H9 (cell line): ENCODE measurements around the gene RAB27B. TPM values are rescaled to one million over a fixed set of nuclear protein-coding genes. Genes with fewer than 3 reads are reported as not detected.

ENCODE experiments used
- DNase-seq: peaks from one replicate; pipeline ENCODE4 v3.0.0-alpha.2; 2017
- H2AFZ ChIP-seq: one replicate; pipeline ENCODE4 v1.6.1; 2013; ENCODE audit warnings: mild to moderate bottlenecking, low read length, control low read depth, moderate library complexity
- H2AK5ac ChIP-seq: 2 replicates; pipeline ENCODE4 v1.6.1; 2013; ENCODE audit warnings: low read length, control low read depth, mixed read lengths; ENCODE audit not compliant: insufficient read length
- H2BK120ac ChIP-seq: one replicate; pipeline ENCODE4 v1.6.1; 2013; ENCODE audit warnings: low read depth, mild to moderate bottlenecking, low read length, control low read depth, inconsistent platforms; ENCODE audit not compliant: poor library complexity, severe bottlenecking
- H2BK12ac ChIP-seq: 2 replicates; pipeline ENCODE4 v1.6.1; 2013; ENCODE audit warnings: low read length, control low read depth, mixed read lengths, low read depth; ENCODE audit not compliant: insufficient read length
- H2BK15ac ChIP-seq: 2 replicates; pipeline ENCODE4 v1.6.1; 2013; ENCODE audit warnings: low read depth, low read length, control low read depth
- H2BK20ac ChIP-seq: one replicate; pipeline ENCODE4 v1.6.1; 2013; ENCODE audit warnings: low read depth, mild to moderate bottlenecking, low read length, control low read depth, inconsistent platforms; ENCODE audit not compliant: poor library complexity, severe bottlenecking
- H2BK5ac ChIP-seq: 2 replicates; pipeline ENCODE4 v1.6.1; 2013; ENCODE audit warnings: low read length, control low read depth, mixed read lengths; ENCODE audit not compliant: insufficient read length
- H3K14ac ChIP-seq: 2 replicates; pipeline ENCODE4 v1.6.1; 2013; ENCODE audit warnings: low read length, control low read depth; ENCODE audit not compliant: insufficient read depth
- H3K18ac ChIP-seq: 2 replicates; pipeline ENCODE4 v1.6.1; 2013; ENCODE audit warnings: low read depth, mild to moderate bottlenecking, mixed read lengths, low read length, control low read depth; ENCODE audit not compliant: insufficient read length
- H3K23ac ChIP-seq: 2 replicates; pipeline ENCODE4 v1.6.1; 2013; ENCODE audit warnings: low read length, control low read depth, mixed read lengths, low read depth; ENCODE audit not compliant: insufficient read length
- H3K23me2 ChIP-seq: 2 replicates; pipeline ENCODE4 v1.6.1; 2013; ENCODE audit warnings: low read depth, mild to moderate bottlenecking, mixed read lengths, low read length, control low read depth; ENCODE audit not compliant: insufficient read length, poor library complexity, severe bottlenecking
- H3K27ac ChIP-seq: 2 replicates; pipeline ENCODE4 v1.5.1; 2013; ENCODE audit warnings: low read length, control low read depth, mixed read lengths, low read depth; ENCODE audit not compliant: insufficient read length
- H3K27me3 ChIP-seq: 2 replicates; pipeline ENCODE4 v1.6.1; 2013; ENCODE audit warnings: low read length, control low read depth, inconsistent platforms; ENCODE audit not compliant: insufficient read depth
- H3K4ac ChIP-seq: 2 replicates; pipeline ENCODE4 v1.6.1; 2013; ENCODE audit warnings: low read depth, mild to moderate bottlenecking, control low read depth, inconsistent platforms, low read length, moderate library complexity
- H3K4me1 ChIP-seq: 2 replicates; pipeline ENCODE4 v1.6.1; 2013; ENCODE audit warnings: low read length, control low read depth, inconsistent platforms; ENCODE audit not compliant: insufficient read depth
- H3K4me2 ChIP-seq: 2 replicates; pipeline ENCODE4 v1.6.1; 2013; ENCODE audit warnings: low read length, control low read depth, mixed read lengths; ENCODE audit not compliant: insufficient read length, insufficient read depth
- H3K56ac ChIP-seq: 2 replicates; pipeline ENCODE4 v1.6.1; 2013; ENCODE audit warnings: low read depth, mild to moderate bottlenecking, mixed read lengths, low read length, control low read depth; ENCODE audit not compliant: insufficient read length
- H3K79me1 ChIP-seq: 2 replicates; pipeline ENCODE4 v1.6.1; 2013; ENCODE audit warnings: low read depth, mild to moderate bottlenecking, moderate library complexity, low read length, control low read depth, inconsistent platforms; ENCODE audit not compliant: insufficient read depth, poor library complexity, severe bottlenecking
- H3K79me2 ChIP-seq: 2 replicates; pipeline ENCODE4 v1.6.1; 2013; ENCODE audit warnings: low read length, control low read depth, inconsistent platforms; ENCODE audit not compliant: insufficient read depth
- H3K9ac ChIP-seq: 2 replicates; pipeline ENCODE4 v1.6.1; 2013; ENCODE audit warnings: low read length, control low read depth, mixed read lengths; ENCODE audit not compliant: insufficient read length; ENCODE audit errors: extremely low read depth
- H3K9me3 ChIP-seq: one replicate; pipeline ENCODE4 v1.6.1; 2013; ENCODE audit warnings: low read depth, low read length, inconsistent platforms; ENCODE audit not compliant: control insufficient read depth
- H3T11ph ChIP-seq: one replicate; pipeline ENCODE4 v1.6.1; 2013; ENCODE audit warnings: mild to moderate bottlenecking, low read length, control low read depth, inconsistent platforms
- H4K20me1 ChIP-seq: one replicate; pipeline ENCODE4 v1.6.1; 2013; ENCODE audit not compliant: control insufficient read depth, insufficient read length, insufficient read depth
- H4K5ac ChIP-seq: 2 replicates; pipeline ENCODE4 v1.6.1; 2013; ENCODE audit warnings: low read depth, mild to moderate bottlenecking, mixed read lengths, low read length, control low read depth; ENCODE audit not compliant: insufficient read length
- H4K8ac ChIP-seq: replicated peaks from 2 replicates; pipeline ENCODE4 v1.6.1; 2013; ENCODE audit warnings: low read length, control low read depth, mixed read lengths, low read depth; ENCODE audit not compliant: insufficient read length
- H4K91ac ChIP-seq: 2 replicates; pipeline ENCODE4 v1.6.1; 2013; ENCODE audit warnings: low read depth, mild to moderate bottlenecking, moderate library complexity, mixed read lengths, low read length, control low read depth; ENCODE audit not compliant: insufficient read length
- H3K27ac Mint-ChIP-seq, 3 experiments: 2 replicates in 2 of 3; 3 replicates in 1 of 3; pipeline ENCODE4 v1.8.0; 2020 to 2021; ENCODE audit warnings: mixed read lengths in 3 of 3, mild to moderate bottlenecking in 1 of 3, moderate library complexity in 1 of 3
- H3K27me3 Mint-ChIP-seq: 2 replicates; pipeline ENCODE4 v1.8.0; 2021; ENCODE audit warnings: low read depth, mild to moderate bottlenecking, moderate library complexity, mixed read lengths
- H3K36me3 Mint-ChIP-seq, 3 experiments: 2 replicates in 2 of 3; 3 replicates in 1 of 3; pipeline ENCODE4 v1.8.0; 2020 to 2021; ENCODE audit warnings: low read depth in 3 of 3, mixed read lengths in 3 of 3; ENCODE audit not compliant: insufficient read depth in 1 of 3
- H3K4me1 Mint-ChIP-seq, 2 experiments: 2 replicates each; pipeline ENCODE4 v1.8.0; 2020; ENCODE audit warnings: mixed read lengths in 2 of 2
- H3K4me3 Mint-ChIP-seq, 2 experiments: 2 replicates in 1 of 2; 3 replicates in 1 of 2; pipeline ENCODE4 v1.8.0; 2020 to 2021; ENCODE audit warnings: mild to moderate bottlenecking in 2 of 2, mixed read lengths in 2 of 2, moderate library complexity in 1 of 2
- H3K9me3 Mint-ChIP-seq, 2 experiments: 2 replicates in 1 of 2; 3 replicates in 1 of 2; pipeline ENCODE4 v1.8.0; 2020; ENCODE audit warnings: mild to moderate bottlenecking in 2 of 2, mixed read lengths in 2 of 2, moderate library complexity in 1 of 2
- WGBS: extraction: QIAGEN DNeasy Blood & Tissue Kit; methylation state at CpG from one replicate; pipeline ENCODE4 v1.1.7; 2013; ENCODE audit warnings: missing lambda C conversion rate, low lambda C conversion rate, mixed read lengths; ENCODE audit not compliant: insufficient read length; ENCODE audit errors: extremely low coverage; 5-methylcytosine and 5-hydroxymethylcytosine counted together
- total RNA-seq: library from RNA; stranded (reverse); gene quantifications from 2 replicates; pipeline ENCODE4 v1.2.1, GENCODE V29; 2021
- TF ChIP-seq, protein P1 (sequence below): fragments of 200-600 bp; sonication (generic); conservative IDR thresholded peaks from 3 replicates; pipeline ENCODE4 v1.8.0; 2021; ENCODE audit warnings: antibody characterized with exemption, mild to moderate bottlenecking

The RAB27B gene
- total RNA-seq, 1 experiment from 2014 or later = 0.15 TPM

DNA sequence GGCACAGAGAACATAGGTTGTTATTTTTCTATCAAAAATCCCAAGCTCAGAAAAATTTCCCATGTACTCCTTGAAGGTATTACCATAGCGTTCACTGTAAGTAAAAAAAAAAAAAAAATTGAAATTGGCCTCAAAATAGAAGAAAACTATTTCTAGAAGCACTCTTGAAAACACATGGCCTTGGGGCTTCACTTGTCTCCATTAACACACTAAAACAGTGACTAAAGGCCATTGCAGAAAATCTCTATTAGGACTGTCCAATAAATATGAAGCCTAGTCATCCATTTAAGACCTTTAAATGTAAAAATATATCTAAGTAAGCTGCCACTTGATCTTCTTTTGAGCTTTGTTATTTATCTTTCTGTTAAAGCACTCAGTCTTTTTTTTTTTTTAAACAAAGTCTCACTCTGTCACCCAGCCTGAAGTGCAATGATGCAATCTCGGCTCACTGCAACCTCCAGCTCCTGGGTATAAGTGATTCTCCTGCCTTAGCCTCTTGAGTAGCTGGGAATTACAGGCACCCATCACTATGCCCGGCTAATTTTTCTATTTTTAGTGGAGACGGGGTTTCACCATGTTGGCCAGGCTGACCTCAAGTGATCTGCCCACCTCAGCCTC is 95.2 kb downstream of the RAB27B start:
- H3K23ac ChIP-seq = no peak overlapping the region
- H2BK20ac ChIP-seq = no peak overlapping the region
- no peaks in the 10 kb centered on the region for H3K79me2 ChIP-seq
- H4K5ac ChIP-seq = no peak overlapping the region
- H3K23me2 ChIP-seq = no peaks in the 10 kb centered on the region
- no peak overlapping the region for H3K9ac ChIP-seq
- H2BK12ac ChIP-seq = no peak overlapping the region
- no CpG with 5 or more reads among the region's 4 CpGs for WGBS
- H2BK15ac ChIP-seq = no peak overlapping the region
- H3K9me3 ChIP-seq = no peaks in the 10 kb centered on the region
- Mint-ChIP-seq H3K4me1 (peaks cover 6% of the 10 kb centered on the region in 2 experiments; a peak in 3 of 4 replicates), H3K27ac (0 out of 7 replicates have a peak overlapping the region, but pooled peaks of 1 of the 3 experiments have one; percentile 27), H3K36me3 (no peaks in the 10 kb centered on the region), H3K9me3 (no peaks in the 10 kb centered on the region), H3K27me3 (no peaks in the 10 kb centered on the region), H3K4me3 (no peak overlapping the region)
- H4K20me1 ChIP-seq = no peaks in the 10 kb centered on the region
- no peak overlapping the region for H4K91ac ChIP-seq
- no peak overlapping the region for H3K14ac ChIP-seq
- no peaks in the 10 kb centered on the region for H3K4me1 ChIP-seq
- H2AFZ ChIP-seq = no peak overlapping the region
- no peaks in the 10 kb centered on the region for H3K27me3 ChIP-seq
- no peak overlapping the region for H4K8ac ChIP-seq
- TF ChIP-seq, protein P1, sequence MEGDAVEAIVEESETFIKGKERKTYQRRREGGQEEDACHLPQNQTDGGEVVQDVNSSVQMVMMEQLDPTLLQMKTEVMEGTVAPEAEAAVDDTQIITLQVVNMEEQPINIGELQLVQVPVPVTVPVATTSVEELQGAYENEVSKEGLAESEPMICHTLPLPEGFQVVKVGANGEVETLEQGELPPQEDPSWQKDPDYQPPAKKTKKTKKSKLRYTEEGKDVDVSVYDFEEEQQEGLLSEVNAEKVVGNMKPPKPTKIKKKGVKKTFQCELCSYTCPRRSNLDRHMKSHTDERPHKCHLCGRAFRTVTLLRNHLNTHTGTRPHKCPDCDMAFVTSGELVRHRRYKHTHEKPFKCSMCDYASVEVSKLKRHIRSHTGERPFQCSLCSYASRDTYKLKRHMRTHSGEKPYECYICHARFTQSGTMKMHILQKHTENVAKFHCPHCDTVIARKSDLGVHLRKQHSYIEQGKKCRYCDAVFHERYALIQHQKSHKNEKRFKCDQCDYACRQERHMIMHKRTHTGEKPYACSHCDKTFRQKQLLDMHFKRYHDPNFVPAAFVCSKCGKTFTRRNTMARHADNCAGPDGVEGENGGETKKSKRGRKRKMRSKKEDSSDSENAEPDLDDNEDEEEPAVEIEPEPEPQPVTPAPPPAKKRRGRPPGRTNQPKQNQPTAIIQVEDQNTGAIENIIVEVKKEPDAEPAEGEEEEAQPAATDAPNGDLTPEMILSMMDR = no peak
- no peak overlapping the region for H3K56ac ChIP-seq
- H2BK5ac ChIP-seq = no peak overlapping the region
- H3K4me2 ChIP-seq = no peak overlapping the region
- H3K4ac ChIP-seq = no peak overlapping the region
- H3K79me1 ChIP-seq = no peaks in the 10 kb centered on the region
- H2AK5ac ChIP-seq = no peak overlapping the region
- H3K27ac ChIP-seq = no peak overlapping the region
- no peak for DNase-seq
- no peak overlapping the region for H3K18ac ChIP-seq
- no peak overlapping the region for H2BK120ac ChIP-seq
- no peak overlapping the region for H3T11ph ChIP-seq
